Activated CD8-positive, alpha-beta memory T cell treated with anti-CD3 and anti-CD28 coated beads for 24 hours (primary cell): Measurements from ENCODE around the gene FAM163B.

Experiments
- DNase-seq: peaks from one replicate; pipeline ENCODE4 v3.0.0-alpha.2; 2020

Gene FAM163B

DNA sequence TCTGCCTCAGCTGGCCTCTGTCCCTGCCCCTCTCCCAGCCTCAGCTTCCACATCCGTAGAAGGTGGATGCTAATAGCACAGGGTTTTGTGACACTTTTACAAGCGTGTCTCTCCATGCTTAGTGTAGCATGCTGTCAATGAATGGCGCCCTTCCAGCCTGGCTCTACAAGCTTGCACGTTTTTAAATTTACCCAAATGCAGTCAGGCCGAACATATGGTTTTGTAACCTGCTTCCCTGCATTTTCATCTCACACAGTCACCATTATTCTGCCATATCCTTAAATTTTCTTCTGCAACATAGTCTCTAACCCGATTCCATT is 28.8 kb downstream of the FAM163B start:
- DNase-seq = no peak

DNA sequence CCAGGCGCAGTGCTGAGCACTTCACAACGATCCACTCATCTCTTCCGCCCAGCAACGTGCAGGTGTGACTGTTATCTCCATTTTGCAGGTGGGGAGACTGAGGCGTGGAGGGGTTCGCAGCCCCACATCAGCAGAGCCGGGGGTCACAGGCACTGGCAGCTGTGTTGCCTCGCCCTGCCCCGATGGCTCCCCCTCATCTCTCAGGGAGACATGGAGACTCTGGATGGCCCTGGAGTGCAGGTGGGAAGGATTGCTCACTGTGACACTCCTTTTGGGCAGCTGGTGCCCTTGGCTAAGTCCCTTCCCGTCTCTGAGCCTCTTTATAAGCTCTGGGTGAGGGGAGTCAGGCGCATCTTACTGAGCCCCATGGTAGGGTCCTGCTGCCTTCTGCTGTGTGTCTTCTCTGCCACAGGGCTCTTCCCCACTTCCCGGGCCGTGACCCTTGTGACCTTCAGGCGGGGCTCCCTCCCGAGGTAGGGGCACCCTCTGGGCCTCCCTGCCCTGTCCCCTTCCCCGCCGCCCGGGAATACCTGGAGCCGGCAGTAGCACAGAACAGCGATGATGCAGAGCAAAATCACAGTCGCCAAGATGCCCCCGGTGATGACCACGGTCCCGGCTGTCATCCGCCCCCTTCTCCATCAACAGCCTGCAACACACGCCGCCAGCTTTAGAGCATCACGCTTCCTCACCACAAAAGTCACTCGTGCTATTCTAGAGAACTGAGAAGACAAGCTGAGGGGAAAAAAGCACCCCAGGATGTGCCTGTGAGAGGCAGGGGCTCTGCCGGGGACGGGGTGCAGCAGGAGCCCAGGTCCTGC is 29.4 kb downstream of the FAM163B start:
- DNase-seq = no peak

DNA sequence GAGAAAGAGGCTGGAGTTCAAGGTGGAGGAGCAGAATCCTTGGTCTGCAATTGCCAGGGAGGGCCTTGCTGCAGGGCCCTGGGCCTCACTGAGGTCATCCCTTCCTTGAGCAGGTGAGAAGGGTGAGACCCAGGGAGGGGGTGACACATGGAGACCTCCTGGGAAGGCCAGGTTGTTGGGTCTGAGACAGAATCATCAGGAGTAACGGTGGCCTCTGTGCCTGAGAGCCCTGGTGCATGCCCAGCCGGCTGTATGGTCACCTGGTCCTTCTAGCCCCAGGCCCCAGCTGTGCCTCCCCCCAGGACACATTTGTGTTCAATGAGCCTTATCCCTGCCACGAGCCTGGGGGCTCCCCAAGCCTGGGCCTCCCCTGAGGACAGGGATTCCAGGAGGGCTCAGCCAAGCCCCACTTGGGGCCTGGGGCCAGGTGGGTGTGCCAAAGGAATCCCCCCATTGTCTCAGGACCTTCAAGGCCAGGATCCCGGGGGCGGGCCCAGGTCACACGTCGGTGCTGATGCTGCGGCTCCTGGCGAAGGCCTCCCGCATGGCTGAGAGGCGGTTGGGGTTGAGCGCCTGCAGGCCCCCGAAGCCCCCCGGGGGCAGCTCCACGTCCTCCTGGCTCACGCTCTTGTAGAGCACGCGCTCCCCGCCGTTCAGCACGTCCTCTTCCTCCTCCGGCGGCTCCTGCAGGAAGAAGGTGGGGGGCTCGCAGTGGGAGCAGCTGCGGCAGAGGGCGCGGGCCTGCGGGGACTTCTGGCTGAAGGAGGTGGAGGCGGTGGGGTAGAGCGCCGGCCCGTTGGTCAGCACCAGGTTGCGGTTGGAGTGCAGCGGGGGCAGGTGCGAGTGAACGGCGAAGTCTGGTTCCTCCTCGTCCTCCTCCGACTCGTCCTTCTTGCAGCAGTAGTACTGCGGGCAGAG is 30.4 kb downstream of the FAM163B start:
- no peak for DNase-seq

DNA sequence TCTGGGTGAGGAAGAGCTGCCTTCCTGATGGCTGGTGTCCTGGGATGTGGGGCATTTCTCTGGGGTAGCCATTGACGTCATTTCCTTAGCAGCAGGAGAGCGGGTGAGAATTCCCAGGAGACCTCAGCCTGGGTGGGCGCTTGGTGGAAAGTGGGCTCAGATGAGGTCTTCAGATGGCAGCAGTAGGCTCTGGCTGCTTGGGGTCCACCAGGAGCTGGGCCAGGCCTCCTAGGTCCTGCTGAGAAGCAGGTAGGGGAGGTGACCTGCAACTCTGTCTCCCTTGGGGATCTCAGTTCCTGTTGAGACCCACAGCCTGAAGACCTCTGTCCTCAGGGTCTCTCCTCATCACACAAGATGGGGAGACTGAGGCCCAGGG is 31.5 kb downstream of the FAM163B start:
- DNase-seq = no peak

DNA sequence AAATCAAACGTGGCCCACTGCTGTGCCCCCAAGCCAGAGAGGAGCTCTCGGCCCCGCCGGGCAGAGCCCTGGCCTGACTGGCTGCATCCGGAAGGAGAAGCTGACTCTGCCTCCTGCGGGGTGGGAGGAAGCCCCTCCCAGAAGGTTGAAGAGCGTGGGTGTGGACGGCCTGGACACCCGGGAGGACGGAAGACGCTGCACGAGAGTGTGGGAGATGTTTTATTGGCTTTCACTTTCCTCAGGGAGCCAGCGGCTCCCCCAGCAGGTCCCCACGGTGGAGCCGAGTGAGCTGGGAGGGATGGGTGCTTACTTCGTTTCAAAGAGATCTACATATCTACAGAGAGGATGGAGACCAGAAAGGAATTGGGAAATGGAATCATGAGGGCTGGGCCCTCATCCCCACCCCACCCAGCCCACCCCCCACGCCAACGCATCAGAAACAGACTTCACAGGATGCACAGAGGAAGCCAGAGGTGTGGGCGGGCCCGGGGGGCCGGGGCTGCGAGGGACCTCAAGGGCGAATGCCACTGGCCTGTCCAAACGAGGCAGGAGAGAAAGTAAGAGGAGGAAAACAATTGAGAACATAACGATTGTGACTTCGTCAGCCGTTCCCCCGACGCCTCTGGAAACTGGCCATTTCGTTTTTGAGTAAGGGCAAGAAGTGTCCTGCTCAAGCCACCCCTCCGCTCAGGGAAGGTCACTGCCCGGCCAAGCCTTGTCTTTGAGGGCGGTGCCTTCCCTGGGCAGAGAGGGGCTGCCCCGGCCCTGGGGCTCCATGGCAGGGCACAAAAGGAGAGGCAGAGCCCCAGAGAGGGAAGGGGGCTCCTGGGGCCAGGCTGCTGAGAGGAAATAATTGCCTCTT is 32.1 kb downstream of the FAM163B start:
- no peak for DNase-seq

DNA sequence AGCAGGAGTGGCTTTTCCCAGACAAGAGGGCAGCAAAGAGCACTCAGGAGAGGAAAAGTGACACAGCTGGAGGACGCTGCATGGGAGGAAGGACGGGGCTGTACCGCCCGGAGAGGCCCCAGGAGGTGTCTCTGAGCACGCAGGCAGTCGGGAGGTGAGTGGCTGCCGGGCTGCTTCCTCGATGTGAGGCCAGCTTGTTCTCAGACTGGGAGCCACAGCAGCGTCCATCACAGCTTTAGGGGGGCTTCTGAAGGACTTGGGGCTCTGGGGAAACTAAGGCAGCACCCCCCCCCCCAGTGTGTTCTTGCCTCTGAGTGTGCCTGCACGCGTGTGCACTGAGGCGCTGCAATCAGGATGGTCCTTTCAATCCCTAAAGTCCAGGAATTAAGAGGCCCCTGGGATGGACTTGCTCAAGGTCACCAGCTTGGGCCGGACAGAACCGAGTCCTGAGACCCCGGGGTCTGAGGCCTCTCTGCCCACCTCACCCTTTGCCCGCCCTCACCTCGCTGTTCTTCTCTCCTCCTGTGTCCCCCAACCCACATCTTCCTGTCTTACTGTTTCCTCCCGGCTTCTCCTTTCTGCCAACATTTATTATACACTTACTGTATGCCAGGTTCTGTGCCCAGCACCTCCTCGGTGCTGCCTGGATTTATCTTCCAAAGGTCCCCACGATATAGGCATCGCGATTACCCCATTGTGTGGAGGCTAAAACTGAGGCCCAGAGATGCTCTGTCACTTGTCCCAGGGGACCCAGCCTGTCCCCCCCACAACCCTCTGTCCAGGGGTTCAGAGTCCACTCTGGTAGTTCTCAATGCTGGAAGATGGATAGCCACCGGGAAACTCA is 32.9 kb downstream of the FAM163B start:
- no peak for DNase-seq

DNA sequence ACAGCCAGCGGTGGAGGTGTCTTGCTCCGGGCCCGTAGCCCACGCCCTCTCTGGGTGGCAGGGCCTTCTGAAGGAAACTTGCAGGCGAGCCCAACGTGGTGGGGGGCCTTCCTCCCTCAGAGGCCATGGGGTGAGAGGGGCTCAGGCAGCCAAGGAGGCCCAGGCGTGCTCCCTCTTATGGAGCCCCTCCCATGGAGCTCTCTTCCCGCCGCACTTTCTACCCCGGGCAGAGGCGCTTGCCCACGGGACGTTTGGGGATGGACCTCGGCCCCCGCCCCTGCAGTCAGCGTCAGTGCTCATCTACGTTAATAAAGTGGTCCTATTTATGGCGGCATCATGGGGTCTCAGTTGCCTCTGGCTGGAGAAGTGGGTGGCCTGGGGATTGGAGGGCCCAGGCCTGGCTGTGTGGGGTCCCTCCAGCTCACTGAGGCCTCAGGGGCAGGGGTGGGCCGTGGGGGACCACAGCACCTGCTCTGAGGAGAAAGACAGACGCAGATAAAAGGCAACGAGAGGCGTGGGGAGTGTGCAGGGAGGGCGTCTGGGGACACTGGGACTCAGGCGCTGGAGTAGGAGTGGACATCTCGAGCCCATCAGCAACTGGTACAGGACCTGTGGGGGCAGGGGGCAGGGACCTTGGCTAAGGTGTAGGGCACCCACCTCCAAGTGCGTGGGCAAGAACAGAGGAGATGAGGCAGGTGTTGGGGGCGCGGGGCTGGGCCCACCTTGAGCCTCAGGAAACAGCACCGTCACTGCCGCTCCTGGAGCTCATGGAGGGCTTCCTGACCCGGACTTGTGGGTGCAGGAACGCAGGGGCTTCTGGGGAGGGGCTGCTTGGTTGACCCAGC is 33.8 kb downstream of the FAM163B start:
- no peak for DNase-seq

DNA sequence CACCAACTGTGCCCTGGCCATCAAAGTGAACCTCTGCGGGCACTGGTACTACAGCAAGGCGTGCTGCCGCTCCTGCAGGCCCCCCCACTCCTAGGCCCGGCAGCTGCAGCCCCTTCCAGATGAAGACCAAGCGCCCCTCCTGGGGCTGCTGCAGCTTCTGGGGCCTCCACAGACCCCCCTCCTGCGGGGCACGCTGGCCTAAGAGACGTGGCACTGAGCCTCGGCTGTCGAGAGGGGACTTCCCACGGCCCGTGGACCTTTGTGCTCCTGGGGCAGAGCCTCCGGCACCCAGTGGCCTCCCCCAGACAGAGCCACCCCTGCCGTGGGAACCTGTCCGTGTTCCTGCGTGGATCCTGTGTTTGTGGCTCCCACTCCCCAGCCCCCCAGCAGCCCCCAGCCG is 34.4 kb downstream of the FAM163B start:
- no peak for DNase-seq

DNA sequence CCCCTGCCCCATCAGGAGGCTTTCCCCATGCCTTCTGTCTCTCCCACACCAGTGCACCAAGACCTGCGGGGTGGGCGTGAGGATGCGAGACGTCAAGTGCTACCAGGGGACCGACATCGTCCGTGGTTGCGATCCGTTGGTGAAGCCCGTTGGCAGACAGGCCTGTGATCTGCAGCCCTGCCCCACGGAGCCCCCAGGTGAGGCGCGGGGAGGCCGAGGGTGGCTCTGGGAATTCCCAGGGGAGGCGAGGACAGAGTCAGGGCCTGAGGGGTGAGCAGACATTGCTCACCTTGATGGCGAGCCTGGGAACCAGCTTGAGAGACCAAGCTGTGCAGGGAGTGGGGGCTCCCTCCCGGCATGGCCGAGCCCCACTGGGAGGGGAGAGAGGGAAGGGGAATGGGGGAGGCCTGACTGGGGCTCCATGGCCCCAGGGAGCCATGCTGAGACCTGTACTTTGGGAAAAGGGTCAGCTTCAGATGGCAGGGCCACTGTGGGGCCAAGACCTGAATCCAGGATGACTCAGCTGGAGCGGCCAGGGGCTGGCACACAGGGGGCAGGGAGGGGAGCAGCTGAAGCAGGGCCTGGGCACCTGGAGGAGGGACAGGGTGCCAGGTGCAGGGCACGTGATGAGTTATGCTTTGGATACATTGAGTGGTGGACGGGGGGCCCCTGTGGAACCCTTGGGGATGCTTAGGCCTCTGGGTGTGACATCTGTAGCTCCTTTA is 35.2 kb downstream of the FAM163B start:
- no peak for DNase-seq

DNA sequence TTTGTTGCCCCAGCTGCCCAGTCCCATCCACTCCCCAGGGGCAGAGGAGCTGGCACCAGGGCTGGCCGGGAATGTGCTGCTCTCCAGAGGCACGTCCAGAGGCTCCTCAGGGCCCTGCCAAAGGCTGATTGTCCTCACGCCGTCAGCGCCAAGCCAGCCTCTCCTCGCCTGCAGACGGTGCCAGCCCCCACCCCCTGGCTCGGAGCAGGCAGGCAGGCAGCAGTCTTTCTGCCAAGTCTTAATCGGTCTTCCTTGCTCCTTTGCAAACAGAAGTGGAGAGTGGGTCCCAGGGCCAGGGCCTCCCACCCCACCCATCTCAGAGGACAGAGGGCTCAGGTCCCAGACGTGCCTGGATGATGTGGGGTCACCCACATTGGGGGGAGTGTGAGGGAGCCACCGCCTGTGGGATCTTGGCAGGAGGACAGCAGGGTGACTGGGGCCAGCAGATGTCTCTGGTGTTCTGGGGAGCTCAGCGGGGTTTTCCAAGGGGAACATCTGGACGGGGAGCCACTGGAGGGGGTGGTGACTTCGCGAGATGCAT is 36.3 kb downstream of the FAM163B start:
- DNase-seq = no peak

DNA sequence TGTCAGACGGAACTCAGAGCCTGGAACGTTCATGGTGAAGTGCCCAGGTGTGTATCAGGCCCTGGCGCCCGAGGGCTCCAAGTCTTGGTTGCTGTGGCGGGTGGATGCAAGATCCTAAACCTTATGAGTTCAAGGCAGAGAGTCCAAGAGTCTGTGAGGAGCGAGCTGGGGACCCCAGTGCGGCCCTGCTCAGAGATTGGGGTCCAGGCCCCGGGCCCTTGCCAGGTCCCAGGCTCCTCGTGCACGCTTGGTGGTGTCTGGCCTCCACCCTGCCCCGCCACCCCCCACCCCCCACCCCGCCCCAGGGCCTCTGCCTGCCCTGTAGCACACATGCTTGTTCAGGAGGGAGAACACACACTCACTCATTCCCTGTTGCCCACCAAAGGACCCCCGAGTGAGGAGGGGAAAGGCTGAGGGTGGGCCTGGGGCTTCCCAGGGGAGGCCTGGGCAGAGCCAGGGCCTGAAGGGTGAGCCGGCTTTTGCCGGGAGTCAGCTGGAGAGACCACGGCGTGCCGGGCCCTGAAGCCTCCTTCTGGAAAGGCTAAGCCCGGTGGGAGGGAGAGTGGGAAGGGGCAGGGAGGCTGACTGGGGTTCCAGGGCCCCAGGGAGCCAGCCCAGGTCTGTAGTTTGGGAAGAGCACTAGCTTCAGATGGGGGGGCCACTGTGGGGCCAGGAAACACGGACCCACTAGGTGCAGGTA is 37.1 kb downstream of the FAM163B start:
- no peak for DNase-seq

DNA sequence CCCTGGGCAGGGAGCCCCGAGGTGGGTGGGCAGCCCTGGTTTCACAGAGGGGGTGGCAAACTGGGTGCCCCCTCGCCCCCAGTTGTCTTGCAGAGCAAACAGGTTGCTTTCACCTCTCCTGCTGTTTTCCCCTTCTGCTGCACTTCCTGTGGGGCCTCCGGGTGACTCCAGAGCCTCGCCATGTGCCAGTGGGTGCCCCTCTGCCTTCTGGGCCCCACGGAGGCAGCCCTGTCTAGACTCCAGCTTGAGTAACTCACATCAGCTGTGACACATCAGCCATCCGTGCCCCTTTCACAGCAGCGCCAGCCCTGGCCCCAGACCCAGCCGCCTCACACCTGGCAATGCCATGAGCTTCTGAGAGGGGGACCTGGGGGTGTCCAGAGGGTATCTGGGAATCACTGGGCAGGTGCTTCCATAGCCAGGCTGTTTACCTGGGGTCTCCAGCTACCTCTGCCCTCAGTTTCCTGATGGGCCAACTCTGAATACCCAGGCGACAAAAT is 37.7 kb downstream of the FAM163B start:
- no peak for DNase-seq

DNA sequence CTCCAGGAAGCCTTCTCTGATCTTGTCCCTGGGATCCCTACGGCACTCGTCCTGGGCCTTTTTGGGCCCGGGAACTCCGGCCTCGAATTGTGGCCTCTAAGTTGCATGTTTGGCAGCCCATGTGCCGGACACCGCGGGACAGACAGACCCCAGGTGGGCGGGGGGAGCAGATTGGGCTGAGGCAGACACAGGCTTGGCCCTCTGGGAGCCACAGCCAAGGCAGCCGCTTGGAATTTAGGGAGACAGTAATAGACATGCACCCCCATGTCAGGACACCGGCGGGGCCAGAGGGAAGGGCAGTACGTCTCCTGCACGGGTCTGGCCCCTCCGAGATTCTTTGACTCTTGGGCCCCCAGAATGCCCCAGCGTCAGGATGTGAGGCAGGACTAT is 38.5 kb downstream of the FAM163B start:
- no peak for DNase-seq

DNA sequence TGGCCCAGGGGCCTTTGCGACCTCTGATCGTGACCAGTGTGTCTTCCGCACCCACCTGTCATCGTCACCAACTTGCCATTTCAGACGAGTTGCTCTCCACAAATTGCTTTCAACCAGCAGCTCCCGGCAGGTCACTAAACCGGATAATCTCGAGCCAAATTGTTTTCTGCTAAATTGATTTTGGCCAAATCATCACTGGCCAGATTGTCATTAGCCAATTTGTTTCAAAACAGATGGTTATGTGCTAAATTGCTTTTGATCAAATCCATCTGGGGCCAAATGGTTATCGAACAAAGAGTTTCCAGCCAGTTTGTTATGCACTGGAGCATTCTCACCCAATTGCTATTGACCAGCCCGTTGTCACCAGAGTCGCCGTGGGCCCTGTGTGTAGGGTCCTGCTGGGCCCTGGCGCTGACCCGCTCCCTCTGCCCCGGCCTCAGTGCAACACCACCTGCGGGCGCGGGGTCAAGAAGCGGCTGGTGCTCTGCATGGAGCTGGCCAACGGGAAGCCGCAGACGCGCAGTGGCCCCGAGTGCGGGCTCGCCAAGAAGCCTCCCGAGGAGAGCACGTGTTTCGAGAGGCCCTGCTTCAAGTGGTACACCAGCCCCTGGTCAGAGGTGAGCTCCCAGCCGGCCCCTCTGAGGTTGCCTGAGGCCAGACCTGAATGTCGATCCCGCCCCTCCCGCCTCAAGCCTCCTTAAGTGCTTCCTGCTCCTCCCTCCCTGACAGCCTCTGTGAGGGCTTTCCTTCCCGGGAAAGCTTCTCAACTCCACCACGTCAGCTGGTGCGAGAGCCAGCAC is 39.1 kb downstream of the FAM163B start:
- no peak for DNase-seq

DNA sequence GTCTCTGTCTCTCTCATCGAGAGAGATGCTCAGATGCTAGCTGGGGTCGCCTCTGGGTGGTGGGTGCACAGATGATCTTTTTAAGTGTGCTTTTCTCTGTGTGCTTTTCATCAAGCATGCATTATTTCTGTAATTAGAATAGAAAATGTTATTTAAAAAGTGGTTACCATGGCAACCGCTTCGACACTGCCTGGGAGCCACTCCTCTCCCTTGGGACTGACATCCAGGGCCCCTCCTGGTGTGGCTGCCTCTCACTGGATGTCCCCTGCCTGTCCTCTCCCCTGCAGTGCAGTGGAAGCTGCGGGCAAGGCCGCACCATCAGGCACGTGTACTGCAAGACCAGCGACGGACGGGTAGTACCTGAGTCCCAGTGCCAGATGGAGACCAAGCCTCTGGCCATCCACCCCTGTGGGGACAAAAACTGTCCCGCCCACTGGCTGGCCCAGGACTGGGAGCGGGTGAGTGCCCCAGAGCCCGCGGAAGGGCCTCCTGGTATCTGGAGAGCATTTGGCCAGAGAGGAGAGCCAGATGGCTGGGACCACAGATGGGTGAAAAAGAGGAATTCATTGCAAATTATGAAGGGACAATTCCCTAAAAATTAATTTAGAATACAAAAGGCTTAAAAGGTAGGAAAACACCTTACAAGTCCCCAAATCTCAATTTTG is 39.9 kb downstream of the FAM163B start:
- no peak for DNase-seq

DNA sequence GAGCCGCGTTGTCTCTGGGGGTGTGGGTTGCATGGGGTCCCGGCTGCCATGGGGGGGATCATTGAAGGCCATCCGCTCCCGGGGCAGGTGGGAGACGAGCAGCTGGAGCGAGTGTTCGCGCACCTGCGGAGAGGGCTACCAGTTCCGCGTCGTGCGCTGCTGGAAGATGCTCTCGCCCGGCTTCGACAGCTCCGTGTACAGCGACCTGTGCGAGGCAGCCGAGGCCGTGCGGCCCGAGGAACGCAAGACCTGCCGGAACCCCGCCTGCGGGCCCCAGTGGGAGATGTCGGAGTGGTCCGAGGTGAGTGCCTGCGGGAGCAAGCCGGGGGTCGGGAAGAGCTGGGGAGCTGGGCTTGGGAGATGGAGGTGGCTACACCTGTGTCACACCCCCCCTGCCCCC is 41.0 kb downstream of the FAM163B start:
- no peak for DNase-seq

DNA sequence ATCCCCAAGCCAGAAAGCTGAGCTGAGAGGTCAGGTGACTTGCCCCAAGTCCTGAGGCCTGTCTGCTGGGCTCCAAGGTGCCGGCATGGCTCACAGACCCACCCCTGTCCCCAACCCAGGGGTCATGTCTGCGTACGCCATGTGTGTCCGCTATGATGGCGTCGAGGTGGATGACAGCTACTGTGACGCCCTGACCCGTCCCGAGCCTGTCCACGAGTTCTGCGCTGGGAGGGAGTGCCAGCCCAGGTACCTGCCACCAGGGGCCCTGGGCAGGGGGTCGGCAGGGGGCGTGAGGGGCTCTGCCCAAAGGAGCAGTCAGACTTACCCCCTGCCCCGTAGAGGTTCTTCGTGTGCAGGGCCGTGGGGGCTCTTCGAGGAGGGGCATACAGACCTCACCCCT is 42.4 kb downstream of the FAM163B start:
- DNase-seq = no peak

DNA sequence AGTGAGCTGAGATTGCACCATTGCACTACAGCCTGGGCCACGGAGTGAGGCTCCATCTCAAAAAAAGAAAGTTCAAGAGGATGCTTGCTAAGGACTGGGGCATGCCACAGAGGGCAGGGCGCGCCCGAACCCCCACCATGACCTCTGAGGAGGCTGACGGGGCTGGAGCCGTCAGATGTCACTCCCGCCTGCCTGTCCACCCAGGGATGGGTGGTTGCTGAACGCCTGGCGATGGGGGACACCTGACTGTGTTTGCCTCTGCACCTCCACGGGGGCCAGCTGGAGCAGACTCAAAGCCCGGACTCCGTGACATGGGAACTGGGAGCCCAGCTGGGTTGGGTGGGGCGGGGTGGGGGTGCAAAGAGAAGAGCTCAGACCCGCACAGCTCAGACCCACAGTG is 42.8 kb downstream of the FAM163B start:
- DNase-seq = no peak
